IPS-18a (cell line): ENCODE measurements around the gene GAS6.

Source experiments
- H3K27ac ChIP-seq: one replicate; pipeline ENCODE4 v1.5.1; 2013; ENCODE audit warnings: low read length
- H3K27me3 ChIP-seq: one replicate; pipeline ENCODE4 v1.6.1; 2013; ENCODE audit warnings: mild to moderate bottlenecking, low read length; ENCODE audit not compliant: control insufficient read depth, insufficient read depth
- H3K36me3 ChIP-seq: one replicate; pipeline ENCODE4 v1.6.1; 2013; ENCODE audit warnings: low read depth, low read length; ENCODE audit not compliant: control insufficient read depth
- H3K4me1 ChIP-seq: one replicate; pipeline ENCODE4 v1.6.1; 2013; ENCODE audit warnings: low read depth, low read length; ENCODE audit not compliant: control insufficient read depth
- H3K4me3 ChIP-seq: one replicate; pipeline ENCODE4 v1.5.1; 2013; ENCODE audit warnings: low read length
- H3K9ac ChIP-seq: one replicate; pipeline ENCODE4 v1.6.1; 2013; ENCODE audit warnings: mild to moderate bottlenecking, low read length, moderate library complexity
- H3K9me3 ChIP-seq: one replicate; pipeline ENCODE4 v1.6.1; 2013; ENCODE audit warnings: low read depth, low read length; ENCODE audit not compliant: control insufficient read depth

GAS6 gene

DNA sequence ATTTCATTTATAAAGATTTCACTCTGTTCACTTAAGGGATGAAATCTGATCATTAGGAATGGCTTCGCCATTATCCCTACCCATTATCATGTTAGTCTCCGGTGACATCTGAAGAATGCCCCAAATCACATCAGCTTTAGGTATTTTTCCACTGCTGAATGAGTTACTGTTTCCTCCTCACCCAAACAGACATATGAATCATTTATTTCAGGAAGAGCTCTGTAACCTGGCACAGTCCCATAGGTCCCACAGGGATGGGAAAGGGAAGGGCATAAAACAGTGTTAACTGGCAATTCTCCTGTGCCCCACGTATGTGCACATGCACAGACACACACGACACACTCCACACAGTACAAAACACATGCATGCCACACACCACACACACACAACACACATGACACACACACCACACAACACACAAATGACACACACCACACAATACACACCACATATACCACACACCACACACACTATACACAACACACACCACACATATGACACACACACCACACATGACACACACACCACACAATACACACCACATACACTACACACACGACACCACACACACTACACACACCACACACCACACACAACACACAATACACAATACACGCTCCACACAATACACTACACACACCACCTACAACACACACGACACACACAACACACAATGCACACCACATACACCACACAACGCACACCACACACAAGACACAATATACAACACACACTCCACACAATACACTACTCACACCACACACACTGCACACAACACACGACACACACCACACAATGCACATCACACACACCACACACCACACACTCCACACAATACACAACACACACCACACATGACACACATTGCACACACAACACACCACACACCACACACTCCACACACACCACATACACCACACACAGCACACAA is 89.4 kb downstream of the GAS6 start:
- Histone ChIP-seq H3K4me3 (no peak overlapping the region), H3K36me3 (no peaks in the 10 kb centered on the region), H3K27ac (no peak overlapping the region), H3K9ac (no peak overlapping the region), H3K27me3 (peaks cover 7% of the 10 kb centered on the region), H3K9me3 (no peaks in the 10 kb centered on the region), H3K4me1 (no peaks in the 10 kb centered on the region)

DNA sequence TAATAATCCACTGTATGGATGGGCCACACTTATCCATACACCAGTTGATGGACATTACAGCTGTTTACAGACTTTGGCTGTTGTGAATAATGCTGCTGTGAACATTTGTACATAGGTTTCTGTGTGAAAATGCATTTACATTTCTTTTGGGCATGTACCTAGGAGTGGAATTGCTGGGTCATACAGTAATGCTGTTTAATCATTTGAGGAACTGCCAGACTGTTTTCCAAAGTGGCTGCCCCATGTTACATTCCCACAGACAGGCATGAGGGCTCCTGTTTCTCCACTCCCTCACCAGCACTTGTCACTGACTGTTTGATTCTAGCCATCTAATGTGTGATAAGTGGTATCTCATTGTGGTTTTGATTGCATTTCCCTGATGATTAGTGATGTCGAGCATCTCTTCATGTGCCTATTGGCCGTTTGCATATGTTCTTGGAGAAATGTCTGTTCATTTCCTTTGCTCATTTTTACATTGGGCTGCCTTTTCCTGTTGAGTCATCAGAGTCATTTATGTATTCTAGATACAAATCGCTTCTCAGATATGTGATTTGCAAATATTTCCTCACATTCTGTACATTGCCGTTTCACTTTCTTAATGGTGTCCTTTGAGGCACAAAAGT is 92.1 kb downstream of the GAS6 start:
- Histone ChIP-seq H3K27ac (no peak overlapping the region), H3K9me3 (no peaks in the 10 kb centered on the region), H3K4me3 (no peak overlapping the region), H3K27me3 (peaks cover 2% of the 10 kb centered on the region), H3K9ac (no peak overlapping the region), H3K36me3 (no peaks in the 10 kb centered on the region), H3K4me1 (no peaks in the 10 kb centered on the region)

DNA sequence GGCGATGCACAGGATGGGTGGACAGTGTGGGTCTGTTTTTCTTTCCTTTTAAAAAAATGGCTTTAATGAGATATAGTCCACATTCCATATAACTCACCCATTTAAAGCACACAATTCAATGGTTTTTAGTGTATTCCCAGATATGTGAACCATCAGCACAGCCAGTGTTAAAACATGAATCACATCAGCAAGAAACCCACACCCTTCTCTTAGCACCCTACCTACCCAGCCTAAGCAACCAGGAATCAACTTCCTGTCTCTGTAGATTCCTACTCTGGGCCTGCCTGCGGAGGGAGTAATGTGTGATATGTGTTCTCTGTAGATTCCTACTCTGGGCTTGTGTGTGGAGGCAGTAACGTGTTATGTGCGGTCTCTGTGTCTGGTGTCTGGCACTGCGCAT is 92.9 kb downstream of the GAS6 start:
- H3K27me3 ChIP-seq: no peaks in the 10 kb centered on the region
- H3K4me3 ChIP-seq: no peak overlapping the region
- no peak overlapping the region for H3K27ac ChIP-seq
- H3K9ac ChIP-seq: no peak overlapping the region
- peaks cover 1% of the 10 kb centered on the region for H3K4me1 ChIP-seq
- no peaks in the 10 kb centered on the region for H3K36me3 ChIP-seq
- no peaks in the 10 kb centered on the region for H3K9me3 ChIP-seq
